ENCODE results near the gene PPM1G.

Gene PPM1G

DNA sequence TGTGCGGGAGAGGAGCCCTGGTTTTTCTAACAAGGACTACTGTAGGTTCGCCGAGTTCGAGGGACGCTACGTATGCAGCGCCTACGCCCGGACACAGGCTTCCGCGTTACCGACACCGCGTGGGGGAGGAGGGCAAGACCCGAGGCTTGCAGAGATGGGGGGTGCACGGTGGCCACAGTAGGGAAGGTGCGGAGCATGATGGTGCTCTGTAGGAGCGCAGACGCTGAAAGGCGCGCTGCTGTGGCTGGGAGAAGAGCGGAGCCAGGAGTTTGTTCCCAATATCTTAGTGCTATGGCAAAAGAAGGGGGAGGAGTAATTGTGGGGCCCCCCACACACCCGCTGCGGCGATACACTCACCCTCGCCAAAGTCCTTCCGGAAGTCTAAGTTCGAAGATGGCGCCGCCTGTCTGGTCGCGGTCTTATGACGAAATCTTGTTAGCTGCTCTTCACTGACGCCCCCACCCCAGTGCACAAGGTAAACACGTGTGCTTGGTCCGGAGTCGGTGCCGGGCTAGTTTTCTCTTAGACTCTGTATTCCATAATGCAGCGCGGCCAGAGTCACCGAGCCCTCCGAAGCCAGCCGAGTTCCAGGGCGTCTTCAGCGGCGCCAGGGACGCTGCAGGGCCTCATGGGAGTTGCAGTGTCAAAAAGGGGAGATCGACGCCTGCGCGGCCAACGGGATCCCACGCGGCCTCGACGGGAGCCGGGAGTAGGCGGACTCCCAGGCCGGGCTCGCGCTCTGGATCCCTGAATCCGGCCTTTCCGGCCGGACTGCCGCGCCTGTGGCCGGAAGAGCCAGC lies 52.8 kb downstream of the PPM1G start, which contains the start of gene GTF3C2:
GTF3C2 (minus strand) TSS at position 383 of the 800 bp plus-strand sequence. CDS start 13,210 bp downstream, outside the sequence.
- TF ChIP-seq CREB1 (IDR thresholded peaks at IDR 0.05; ENCODE audit: low read depth): peak; percentile 96
- 0 out of 2 replicates have a peak, but pooled peaks have one; percentile 6 for TF ChIP-seq CEBPB (IDR thresholded peaks at IDR 0.05)
- no peak; the same call in 1 of the 2 replicates for TF ChIP-seq FOXM1 (IDR thresholded peaks at IDR 0.05; ENCODE audit: borderline replicate concordance, low read depth)
- TF ChIP-seq, protein P1, sequence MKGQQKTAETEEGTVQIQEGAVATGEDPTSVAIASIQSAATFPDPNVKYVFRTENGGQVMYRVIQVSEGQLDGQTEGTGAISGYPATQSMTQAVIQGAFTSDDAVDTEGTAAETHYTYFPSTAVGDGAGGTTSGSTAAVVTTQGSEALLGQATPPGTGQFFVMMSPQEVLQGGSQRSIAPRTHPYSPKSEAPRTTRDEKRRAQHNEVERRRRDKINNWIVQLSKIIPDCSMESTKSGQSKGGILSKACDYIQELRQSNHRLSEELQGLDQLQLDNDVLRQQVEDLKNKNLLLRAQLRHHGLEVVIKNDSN (IDR thresholded peaks at IDR 0.05): peak; percentile 59
- TF ChIP-seq NFIC (IDR thresholded peaks at IDR 0.05): peak; percentile 24; the same call in 1 of the 2 replicates
- TF ChIP-seq RAD21 (IDR thresholded peaks at IDR 0.05; ENCODE audit: low read depth): no peak
- peak; percentile 61; the same call in 1 of the 2 replicates for TF ChIP-seq ZBTB7A (IDR thresholded peaks at IDR 0.05; ENCODE audit: low read depth)
- peak; percentile 89 for TF ChIP-seq MAX (IDR thresholded peaks at IDR 0.05)
- TF ChIP-seq TCF12 (IDR thresholded peaks at IDR 0.05; ENCODE audit: low read depth): peak; percentile 52; the same call in 1 of the 2 replicates
- peak; percentile 83; the same call in 1 of the 2 replicates for TF ChIP-seq TAF1 (IDR thresholded peaks at IDR 0.05; ENCODE audit: low read depth)
- peak; percentile 48; the same call in 1 of the 2 replicates for TF ChIP-seq EGR1 (IDR thresholded peaks at IDR 0.05)
- TF ChIP-seq YY1 (IDR thresholded peaks at IDR 0.05; ENCODE audit: low read depth): peak; percentile 93
- TF ChIP-seq TEAD4 (IDR thresholded peaks at IDR 0.05): peak; percentile 12; the same call in 1 of the 2 replicates
- TF ChIP-seq, protein P2, sequence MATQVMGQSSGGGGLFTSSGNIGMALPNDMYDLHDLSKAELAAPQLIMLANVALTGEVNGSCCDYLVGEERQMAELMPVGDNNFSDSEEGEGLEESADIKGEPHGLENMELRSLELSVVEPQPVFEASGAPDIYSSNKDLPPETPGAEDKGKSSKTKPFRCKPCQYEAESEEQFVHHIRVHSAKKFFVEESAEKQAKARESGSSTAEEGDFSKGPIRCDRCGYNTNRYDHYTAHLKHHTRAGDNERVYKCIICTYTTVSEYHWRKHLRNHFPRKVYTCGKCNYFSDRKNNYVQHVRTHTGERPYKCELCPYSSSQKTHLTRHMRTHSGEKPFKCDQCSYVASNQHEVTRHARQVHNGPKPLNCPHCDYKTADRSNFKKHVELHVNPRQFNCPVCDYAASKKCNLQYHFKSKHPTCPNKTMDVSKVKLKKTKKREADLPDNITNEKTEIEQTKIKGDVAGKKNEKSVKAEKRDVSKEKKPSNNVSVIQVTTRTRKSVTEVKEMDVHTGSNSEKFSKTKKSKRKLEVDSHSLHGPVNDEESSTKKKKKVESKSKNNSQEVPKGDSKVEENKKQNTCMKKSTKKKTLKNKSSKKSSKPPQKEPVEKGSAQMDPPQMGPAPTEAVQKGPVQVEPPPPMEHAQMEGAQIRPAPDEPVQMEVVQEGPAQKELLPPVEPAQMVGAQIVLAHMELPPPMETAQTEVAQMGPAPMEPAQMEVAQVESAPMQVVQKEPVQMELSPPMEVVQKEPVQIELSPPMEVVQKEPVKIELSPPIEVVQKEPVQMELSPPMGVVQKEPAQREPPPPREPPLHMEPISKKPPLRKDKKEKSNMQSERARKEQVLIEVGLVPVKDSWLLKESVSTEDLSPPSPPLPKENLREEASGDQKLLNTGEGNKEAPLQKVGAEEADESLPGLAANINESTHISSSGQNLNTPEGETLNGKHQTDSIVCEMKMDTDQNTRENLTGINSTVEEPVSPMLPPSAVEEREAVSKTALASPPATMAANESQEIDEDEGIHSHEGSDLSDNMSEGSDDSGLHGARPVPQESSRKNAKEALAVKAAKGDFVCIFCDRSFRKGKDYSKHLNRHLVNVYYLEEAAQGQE (IDR thresholded peaks at IDR 0.05; ENCODE audit: low read depth): no peak
- TF ChIP-seq EP300 (IDR thresholded peaks at IDR 0.05; ENCODE audit: borderline replicate concordance): no peak; the same call in 1 of the 2 replicates

- TF ChIP-seq, protein P1 (IDR thresholded peaks at IDR 0.05): no peak
- TF ChIP-seq MAX (IDR thresholded peaks at IDR 0.05): 0 out of 2 replicates have a peak, but pooled peaks have one; percentile 3
These were observed 53.4 kb downstream of the PPM1G start for GRCh38 chr2:27356056-27356381.

GRCh38 chr2:27354597-27354927 lies 54.8 kb downstream of the PPM1G start:
- TF ChIP-seq EP300 (IDR thresholded peaks at IDR 0.05; ENCODE audit: borderline replicate concordance) (no peak), CEBPB (IDR thresholded peaks at IDR 0.05) (no peak), MAX (IDR thresholded peaks at IDR 0.05) (no peak), TEAD4 (IDR thresholded peaks at IDR 0.05) (no peak), TCF12 (IDR thresholded peaks at IDR 0.05; ENCODE audit: low read depth) (no peak), RAD21 (IDR thresholded peaks at IDR 0.05; ENCODE audit: low read depth) (no peak), CREB1 (IDR thresholded peaks at IDR 0.05; ENCODE audit: low read depth) (no peak), NFIC (IDR thresholded peaks at IDR 0.05) (no peak), EGR1 (IDR thresholded peaks at IDR 0.05) (no peak), TAF1 (IDR thresholded peaks at IDR 0.05; ENCODE audit: low read depth) (no peak), YY1 (IDR thresholded peaks at IDR 0.05; ENCODE audit: low read depth) (no peak), ZBTB7A (IDR thresholded peaks at IDR 0.05; ENCODE audit: low read depth) (no peak), FOXM1 (IDR thresholded peaks at IDR 0.05; ENCODE audit: borderline replicate concordance, low read depth) (no peak)
- TF ChIP-seq, protein P2 (IDR thresholded peaks at IDR 0.05; ENCODE audit: low read depth): no peak
- TF ChIP-seq, protein P1 (IDR thresholded peaks at IDR 0.05): no peak

DNA sequence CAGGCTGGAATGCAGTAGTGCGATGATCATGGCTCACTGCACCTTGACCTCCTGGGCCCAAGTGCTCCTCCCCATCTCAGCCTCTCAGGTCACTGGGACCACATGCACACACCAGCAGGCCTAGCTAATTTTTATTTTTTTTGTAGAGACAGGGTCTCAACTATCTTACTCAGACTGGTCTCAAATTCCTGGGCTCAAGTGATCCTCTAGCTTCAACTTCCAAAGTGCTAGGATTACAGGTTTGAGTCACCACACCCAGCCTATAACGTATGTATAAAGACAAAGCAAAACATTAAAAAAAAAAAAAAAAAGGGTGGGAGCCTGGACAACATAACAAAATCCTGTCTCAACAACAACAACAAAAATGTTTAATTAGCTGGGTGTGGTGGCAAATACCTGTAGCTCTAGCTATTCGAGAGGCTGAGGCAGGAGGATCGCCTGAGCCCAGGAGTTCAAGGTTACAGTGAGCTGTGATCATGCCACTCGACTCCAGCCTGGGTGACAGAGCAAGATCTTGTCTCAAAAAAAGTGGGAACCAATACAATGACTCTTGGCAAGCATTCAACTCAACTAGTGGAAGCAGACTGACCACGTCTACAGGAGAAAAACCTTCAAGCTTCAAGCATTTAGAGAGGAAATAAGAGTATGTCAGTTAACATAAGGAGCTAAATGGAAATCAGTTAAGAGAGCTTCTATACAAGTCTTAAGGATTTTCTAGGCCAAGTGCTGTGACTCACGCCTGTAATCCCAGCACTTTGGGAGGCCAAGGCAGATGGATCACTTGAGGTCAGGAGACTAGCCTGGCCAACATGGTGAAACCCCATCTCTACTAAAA lies 55.4 kb downstream of the PPM1G start:
- 0 out of 2 replicates have a peak, but pooled peaks have one; percentile 27 for TF ChIP-seq TEAD4 (IDR thresholded peaks at IDR 0.05)
- no peak for TF ChIP-seq EGR1 (IDR thresholded peaks at IDR 0.05)
- TF ChIP-seq, protein P2 (IDR thresholded peaks at IDR 0.05; ENCODE audit: low read depth): no peak

Data from Ishikawa (cell line).